Erythroblast (primary cell): ENCODE results near the gene SPAM1.

Experiments used
- GATA1 ChIP-seq: IDR thresholded peaks from 2 replicates; pipeline ENCODE4 v1.6.1; 2011; ENCODE audit warnings: low read depth, mild to moderate bottlenecking, control low read depth, low read length, moderate library complexity
- POLR2A ChIP-seq: IDR thresholded peaks from 2 replicates; pipeline ENCODE4 v1.6.1; 2011; ENCODE audit warnings: mild to moderate bottlenecking, low read length

DNA sequence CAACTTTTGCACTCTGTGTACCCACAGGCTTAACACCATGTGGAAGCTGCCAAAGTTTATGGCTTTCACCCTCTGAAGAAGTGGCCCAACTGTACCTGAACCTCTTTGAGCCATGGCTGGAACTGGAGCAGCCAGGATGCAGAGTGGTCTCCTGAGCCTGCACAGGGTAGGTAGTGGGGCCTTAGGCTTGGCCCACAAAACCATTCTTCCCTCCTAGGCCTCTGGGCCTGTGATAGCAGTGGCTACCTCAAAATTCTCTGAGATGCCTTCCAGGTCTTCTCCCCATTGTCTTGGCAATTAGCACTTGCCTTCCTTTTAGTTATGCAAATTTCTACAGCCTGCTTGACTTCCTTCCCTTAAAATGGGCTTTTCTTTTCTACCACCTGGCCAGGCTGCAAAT is 19.3 kb upstream of the SPAM1 start:
- TF ChIP-seq POLR2A (no peak), GATA1 (no peak)
